Activated CD4-positive, alpha-beta T cell treated with anti-CD3 and anti-CD28 coated beads, Interleukin-2, amount 50 U/mL, for 48 hours (primary cell): ENCODE data around the gene HMX3.
"Not testable (repeated sequence)": the region's sequence is repeated elsewhere in the genome, so short reads cannot be mapped to it uniquely, and the experiment has no call there.

ENCODE experiments used
- DNase-seq, 2 experiments: peaks; one replicate each; pipeline ENCODE4 v3.0.0-alpha.2; 2020

HMX3 gene

DNA sequence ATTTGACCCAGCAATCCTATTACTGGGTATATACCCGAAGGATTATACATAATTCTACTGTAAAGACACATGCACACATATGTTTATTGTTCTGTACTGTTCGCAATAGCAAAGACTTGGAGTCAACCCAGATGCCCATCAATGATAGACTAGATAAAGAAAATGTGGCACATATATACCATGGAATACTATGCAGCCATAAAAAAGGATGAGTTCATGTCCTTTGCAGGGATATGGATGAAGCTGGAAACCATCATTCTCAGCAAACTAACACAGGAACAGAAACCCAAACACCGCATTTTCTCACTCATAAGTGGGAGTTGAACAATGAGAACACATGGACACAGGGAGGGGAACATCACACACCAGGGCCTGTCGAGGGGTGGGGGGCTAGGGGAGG is 42.6 kb downstream of the HMX3 start:
- not testable (repeated sequence) for DNase-seq

DNA sequence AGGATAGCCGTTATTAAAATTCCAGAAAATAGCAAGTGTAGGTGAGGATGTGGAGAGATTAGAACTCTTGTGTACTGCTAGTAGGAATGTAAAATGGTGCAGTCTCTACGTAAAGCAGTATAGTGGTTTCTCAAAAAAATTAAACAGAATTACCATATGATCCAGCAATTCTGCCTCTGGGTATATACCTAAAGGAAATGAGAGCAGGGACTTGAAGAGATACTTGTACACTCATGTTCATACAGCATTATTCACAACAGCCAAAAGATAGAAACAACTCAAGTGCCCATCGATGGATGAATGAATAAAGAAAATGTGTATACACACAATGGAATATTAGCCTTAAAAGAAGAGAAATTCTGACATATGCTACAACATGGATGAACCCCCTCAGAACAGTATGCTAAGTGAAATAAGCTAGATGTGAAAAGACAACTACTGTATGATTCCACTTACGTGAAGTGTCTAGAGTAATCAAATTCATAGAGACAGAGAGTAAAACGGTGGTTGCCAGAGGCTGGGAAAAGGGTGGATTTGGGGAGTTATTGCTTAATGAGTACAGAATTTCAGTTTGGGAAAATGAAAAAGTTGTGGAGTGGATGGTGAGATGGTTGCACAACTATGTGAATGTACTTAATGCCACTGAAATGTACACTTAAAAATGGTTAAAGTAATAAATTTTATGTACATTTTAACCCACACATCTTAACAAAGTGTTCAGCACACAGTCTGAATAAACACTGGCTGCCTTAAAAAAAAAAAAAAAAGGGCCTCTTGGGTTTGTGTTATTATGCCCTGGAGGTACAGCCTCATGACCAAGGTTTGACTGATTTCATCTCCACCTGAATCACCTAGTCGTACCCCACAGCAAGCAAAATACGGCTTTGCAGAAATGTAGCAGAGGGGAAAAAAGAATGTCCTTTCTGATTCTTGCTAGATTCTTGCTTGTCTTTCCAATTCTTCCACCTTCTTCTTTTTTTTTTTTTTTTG is 44.6 kb downstream of the HMX3 start:
- no peak for DNase-seq

DNA sequence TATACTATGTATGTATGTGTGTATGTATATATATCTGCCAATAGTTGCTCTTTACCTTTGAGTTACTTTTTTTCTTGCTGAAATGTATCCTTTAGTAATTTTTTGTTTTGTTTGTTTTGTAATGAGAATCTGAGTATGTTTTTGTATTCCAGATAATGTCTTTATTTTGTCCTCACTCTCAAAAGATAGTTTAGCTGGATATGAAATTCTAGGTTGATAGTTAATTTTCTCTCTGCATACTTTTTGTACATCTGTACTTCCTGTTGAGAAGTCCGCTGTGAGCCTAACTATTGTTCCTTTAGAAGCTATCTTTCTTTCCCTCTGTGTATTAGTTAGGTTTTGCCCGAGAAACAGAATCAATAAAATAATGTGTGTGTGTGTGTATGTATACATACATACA is 48.0 kb downstream of the HMX3 start:
- no peak for DNase-seq

DNA sequence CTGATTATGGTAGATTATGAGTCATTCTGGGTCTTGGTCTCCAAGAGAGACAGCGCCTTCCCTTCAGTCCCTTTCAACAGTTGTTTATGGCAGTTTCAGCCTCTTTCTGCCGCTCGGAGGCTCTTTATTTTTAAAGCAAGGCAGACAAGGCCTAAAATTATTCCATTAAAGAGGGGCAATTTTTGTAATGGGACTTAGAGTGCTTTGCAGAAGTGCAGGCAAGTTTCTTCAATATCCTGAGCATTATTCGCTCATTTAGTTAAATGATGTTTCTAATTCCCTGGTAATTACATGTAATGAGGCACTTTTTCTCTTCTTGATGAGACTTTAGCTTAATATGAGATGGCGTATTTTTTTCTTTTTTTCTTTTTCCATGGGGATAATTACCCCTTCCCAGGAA is 52.0 kb downstream of the HMX3 start:
- no peak for DNase-seq
